ENCODE data around the gene GCGR.

GCGR gene

DNA sequence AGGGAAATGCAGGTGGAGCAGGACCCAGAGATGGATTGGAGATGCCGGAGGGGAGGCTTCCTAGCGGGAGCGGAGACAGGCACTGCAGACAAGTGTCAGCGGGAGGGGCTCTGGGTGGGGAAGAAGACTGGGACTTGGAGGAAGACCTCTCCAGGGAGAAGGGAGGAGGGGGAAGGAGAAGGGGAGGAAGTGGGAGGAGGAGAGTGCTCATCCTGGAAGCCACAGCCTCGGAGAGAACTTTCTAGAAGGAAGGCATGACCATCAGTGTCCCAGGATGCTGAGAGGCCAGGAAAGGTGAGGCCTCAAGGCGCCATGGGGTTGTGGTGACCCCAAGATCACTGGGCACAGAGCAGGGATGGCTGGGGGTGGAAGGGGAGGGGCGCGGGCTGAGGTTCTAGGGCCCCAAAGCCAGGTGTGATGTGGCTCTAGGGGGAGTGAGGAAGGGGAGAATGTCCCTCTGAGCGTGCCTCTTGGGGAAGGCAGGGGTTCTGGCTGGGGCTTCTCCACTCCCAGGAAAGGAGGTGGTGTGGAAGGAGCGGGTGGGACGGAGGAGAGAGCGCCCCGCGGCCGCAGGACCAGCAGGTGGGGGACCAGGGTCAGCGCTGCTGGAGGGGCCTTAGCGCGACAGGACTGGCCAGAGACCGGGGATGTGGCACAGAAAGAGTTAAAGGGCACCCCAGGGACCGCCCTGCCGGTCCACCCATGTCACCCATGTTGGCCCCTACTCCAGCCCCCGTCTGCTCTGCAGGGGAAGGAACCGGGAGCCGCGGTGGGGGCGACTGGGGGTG is 900 bp upstream of the GCGR start:
- in situ Hi-C loops (cut with MboI; ENCODE audit: low pct_unique_long_range_greater_than_20kb, low sequenced_read_pairs, unreplicated experiment): no loop called here
- TF ChIP-seq, protein P1, sequence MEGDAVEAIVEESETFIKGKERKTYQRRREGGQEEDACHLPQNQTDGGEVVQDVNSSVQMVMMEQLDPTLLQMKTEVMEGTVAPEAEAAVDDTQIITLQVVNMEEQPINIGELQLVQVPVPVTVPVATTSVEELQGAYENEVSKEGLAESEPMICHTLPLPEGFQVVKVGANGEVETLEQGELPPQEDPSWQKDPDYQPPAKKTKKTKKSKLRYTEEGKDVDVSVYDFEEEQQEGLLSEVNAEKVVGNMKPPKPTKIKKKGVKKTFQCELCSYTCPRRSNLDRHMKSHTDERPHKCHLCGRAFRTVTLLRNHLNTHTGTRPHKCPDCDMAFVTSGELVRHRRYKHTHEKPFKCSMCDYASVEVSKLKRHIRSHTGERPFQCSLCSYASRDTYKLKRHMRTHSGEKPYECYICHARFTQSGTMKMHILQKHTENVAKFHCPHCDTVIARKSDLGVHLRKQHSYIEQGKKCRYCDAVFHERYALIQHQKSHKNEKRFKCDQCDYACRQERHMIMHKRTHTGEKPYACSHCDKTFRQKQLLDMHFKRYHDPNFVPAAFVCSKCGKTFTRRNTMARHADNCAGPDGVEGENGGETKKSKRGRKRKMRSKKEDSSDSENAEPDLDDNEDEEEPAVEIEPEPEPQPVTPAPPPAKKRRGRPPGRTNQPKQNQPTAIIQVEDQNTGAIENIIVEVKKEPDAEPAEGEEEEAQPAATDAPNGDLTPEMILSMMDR (IDR thresholded peaks at IDR 0.05; ENCODE audit: extremely low read depth, insufficient read depth, missing control alignments): no peak
- no peak for DNase-seq (ENCODE audit: low spot score)

DNA sequence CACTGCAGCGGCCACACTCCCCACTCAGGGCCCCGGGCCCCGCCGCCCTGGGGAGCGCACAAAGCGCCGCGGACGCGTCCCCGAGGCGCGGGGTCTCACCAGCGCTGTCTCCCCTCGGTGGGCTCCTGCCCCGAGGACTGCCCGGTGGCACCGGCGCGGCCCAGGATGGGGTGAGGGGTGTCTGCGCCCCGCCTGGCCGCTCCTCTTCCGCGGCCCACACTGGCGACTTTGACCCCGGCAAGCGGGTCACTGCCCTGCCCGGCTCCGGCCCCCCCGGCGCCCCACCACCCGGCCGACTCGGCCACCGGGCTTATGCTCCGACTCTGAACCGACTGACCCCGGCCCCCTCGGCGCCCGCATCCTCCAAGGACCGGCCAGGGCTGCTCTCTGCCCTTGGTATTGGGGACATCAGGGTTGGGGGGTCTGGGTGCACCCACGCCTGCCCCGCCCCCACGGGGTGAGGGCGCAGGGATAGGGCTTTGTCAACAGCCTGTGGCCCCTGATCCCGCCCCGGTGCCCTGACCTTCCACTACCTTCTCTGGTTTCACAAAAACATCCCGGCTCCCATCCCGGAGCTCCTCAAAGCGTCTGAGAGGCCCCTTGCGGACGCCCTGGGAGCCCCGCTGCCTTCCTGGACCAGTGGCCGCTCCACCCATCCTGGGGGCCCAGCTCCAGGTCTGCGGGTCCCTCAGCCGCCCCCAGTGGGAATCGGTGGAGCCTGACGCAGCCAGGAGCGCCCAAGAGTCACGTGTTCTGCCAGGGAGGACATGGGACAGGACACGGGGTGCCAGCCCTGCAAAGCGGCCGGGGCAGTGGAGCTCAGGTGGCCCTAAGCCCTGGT is 829 bp downstream of the GCGR start:
- no peak for DNase-seq (ENCODE audit: low spot score)
- in situ Hi-C loops (cut with MboI; ENCODE audit: low pct_unique_long_range_greater_than_20kb, low sequenced_read_pairs, unreplicated experiment): no loop called here
- TF ChIP-seq, protein P1 (IDR thresholded peaks at IDR 0.05; ENCODE audit: extremely low read depth, insufficient read depth, missing control alignments): no peak

DNA sequence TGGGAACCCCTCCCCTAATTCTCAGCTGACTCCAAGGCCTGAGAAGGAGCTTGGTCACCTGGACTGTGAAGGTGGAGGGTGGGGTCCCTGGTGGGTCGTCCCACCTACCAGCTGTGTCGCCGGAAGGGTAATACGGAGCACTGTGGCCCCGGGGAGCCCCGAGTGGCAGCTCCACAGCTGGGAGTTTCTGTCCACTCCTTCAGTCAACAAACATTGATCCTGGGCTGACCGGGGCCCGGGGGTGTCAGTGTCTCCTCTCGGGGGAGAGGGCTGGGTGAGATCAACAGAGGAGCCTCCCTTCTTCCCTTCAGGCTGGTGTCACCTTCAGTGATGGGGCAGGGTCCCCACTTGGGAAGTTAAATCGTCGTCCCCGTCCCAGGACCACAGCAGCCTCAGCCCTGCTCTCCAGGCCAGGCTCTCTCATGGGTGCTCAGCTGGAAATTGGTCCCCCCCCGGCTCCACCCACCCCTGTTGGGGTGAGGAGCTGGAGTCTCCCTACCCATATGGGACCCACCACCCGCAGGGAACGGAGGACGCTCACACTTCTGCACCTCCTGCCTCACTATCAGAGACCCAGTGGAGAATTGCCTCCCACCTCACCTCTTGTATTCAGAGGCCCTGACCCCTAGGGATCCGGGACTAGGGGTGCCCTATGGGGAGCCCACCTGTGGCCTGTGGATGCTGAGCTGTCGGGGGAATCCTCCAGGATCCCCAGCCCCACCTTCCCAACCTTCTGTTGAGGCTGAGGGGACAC is 1.9 kb downstream of the GCGR start:
- in situ Hi-C loops (cut with MboI; ENCODE audit: low pct_unique_long_range_greater_than_20kb, low sequenced_read_pairs, unreplicated experiment): no loop called here
- TF ChIP-seq, protein P1 (IDR thresholded peaks at IDR 0.05; ENCODE audit: extremely low read depth, insufficient read depth, missing control alignments): no peak
- DNase-seq (ENCODE audit: low spot score): no peak

DNA sequence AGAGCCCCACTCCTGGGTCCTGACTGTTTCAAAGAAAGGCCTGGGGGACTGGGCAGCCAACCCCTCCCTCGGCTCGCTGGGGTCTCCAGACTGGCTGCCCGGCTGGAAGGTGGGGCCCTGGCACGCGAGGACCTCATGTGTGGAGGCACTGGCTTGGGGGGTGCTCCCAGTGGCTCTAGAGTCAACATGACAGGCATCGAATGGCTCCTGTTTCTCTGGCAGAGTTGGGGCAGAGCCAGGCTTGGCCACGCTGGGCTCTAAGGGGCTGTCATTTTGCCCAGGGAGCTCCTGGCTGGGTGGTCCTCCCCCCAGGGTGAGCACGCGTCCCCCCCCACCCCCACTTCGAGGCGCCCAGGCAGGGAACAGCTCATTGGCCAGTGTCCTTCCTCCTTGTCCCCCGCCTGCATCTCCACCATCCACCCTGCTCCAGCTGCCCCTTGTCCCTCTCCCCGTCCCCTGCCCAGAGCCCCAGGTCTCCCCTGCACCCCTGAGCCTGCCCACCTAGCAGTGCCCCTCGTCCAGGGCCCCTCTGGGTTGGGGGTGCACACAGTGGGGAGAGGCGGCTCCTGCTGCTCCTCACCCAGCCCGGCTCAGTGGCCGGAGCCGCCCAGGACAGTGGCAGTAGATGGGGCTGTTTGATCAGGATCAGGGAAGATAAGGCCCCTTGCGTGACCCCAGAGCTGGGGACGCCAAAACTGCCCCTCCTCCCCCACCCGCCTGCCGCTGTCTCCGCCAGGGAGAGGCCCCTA is 2.7 kb downstream of the GCGR start:
- DNase-seq (ENCODE audit: low spot score): no peak
- in situ Hi-C loops (cut with MboI; ENCODE audit: low pct_unique_long_range_greater_than_20kb, low sequenced_read_pairs, unreplicated experiment): no loop called here
- TF ChIP-seq, protein P1 (IDR thresholded peaks at IDR 0.05; ENCODE audit: extremely low read depth, insufficient read depth, missing control alignments): no peak

DNA sequence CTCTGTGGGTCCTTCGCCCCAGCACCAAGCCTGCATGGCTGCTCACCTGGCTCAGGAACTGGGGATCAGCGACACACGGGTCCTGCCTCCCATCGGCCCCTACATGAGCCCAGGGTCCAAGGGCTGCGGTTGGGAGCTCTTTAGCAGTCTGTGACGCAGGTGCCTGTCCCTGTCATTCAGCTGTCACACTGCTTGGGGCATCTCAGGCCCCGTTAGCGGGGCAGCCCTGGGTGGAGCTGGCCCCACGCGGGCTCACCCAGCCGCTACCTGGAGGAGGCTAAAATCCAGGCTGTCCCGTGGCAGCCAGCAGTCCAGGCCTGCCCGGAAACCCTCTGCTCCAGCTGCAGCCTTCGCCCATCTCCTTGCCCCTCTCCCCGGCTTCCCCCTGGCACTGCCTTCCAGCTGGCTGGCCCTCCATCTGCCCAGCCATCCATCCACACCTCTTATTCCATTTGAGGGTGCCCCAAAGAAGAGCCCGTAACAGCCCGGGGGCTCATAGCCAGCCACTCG is 3.3 kb downstream of the GCGR start:
- no peak for DNase-seq (ENCODE audit: low spot score)
- TF ChIP-seq, protein P1 (IDR thresholded peaks at IDR 0.05; ENCODE audit: extremely low read depth, insufficient read depth, missing control alignments): no peak
- in situ Hi-C loops (cut with MboI; ENCODE audit: low pct_unique_long_range_greater_than_20kb, low sequenced_read_pairs, unreplicated experiment): no loop called here

Measured in GM13977 (cell line).